22Rv1 (cell line): ENCODE data around the gene PRKCE.

Source experiments
- CTCF ChIP-seq: fragments of 450-650 bp; IDR thresholded peaks from 2 replicates; pipeline ENCODE4 v1.5.1; 2017; ENCODE audit warnings: mild to moderate bottlenecking
- ZFX ChIP-seq: fragments of 450-650 bp; IDR thresholded peaks from 2 replicates; pipeline ENCODE4 v1.6.1; 2017; ENCODE audit warnings: antibody characterized with exemption, borderline replicate concordance

- TF ChIP-seq ZFX (no peak), CTCF (no peak)
Observed at GRCh38 chr2:45739796-45740485, 88.5 kb downstream of the PRKCE start.
